Vagina (tissue), 2 donors: ENCODE results near the gene ARSJ.

Experiments used
- CTCF ChIP-seq, 3 experiments: fragments of 450-650 bp in 2 of 3; fragments of 200-600 bp in 1 of 3; sonication (generic) in 1 of 3; IDR thresholded peaks; one replicate each; pipeline ENCODE4 v1.5.1; 2017 to 2019; ENCODE audit warnings: antibody characterized with exemption in 3 of 3, mild to moderate bottlenecking in 2 of 3, moderate library complexity in 2 of 3
- POLR2A ChIP-seq, 2 donors: fragments of 450-650 bp; IDR thresholded peaks; one replicate each; pipeline ENCODE4 v1.6.1; 2017; ENCODE audit warnings: antibody characterized with exemption in 2 of 2, mild to moderate bottlenecking in 2 of 2, moderate library complexity in 2 of 2
- POLR2AphosphoS5 ChIP-seq, 2 donors: sonication (generic); formaldehyde crosslinking; IDR thresholded peaks; one replicate each; pipeline ENCODE4 v1.9.0; 2017; ENCODE audit warnings: antibody characterized with exemption in 2 of 2, mild to moderate bottlenecking in 2 of 2, low read depth in 1 of 2; ENCODE audit not compliant: insufficient read depth in 1 of 2

DNA sequence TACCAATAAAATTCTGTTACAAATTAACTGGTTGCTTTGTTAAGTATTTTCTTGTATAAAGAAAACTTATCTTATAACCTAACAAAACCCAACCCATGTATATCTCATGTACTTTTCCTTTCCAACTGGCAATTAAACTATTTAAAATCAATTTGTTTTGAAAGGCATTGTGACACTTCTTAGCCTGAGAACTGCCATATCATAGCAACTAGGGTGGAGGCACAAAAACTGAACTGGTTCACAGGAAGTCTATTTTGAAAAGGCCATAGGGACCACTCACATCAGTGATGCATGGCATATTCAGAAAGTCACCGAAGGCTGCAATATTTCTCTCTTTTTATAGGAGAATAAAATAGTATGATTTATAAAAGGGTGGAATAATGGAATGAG is 40.5 kb upstream of the ARSJ start:
- no peak for TF ChIP-seq CTCF (IDR thresholded peaks at IDR 0.05)
- TF ChIP-seq POLR2A (IDR thresholded peaks at IDR 0.05) = no peak
- TF ChIP-seq POLR2AphosphoS5 (IDR thresholded peaks at IDR 0.05; ENCODE audit: insufficient read depth in 1 of 2, low read depth in 1 of 2) = no peak
